K562 treated with DMSO at 1 percent for 4 hours (cell line): ENCODE results near the gene NDST3. TPM values are rescaled to one million over a fixed set of nuclear protein-coding genes. Genes with fewer than 3 reads are reported as not detected.

Experiments
- total RNA-seq: library from RNA; unstranded; fragments of 300-600 nt; gene quantifications from 2 replicates; pipeline ENCODE4 v1.2.3, GENCODE V29; 2022; ENCODE audit not compliant: insufficient read depth

The NDST3 gene
- total RNA-seq, result not detected in 2 replicates

GRCh38 chr4:118034053-118034785 is at the start of gene NDST3:
NDST3 (plus strand) TSS chr4:118034486; CDS start chr4:118053911, 19,425 bp downstream.

